HG03432 (cell line): ENCODE results near the gene METTL21C.

ENCODE experiments used
- ATAC-seq: cut with Tn5 transposase; IDR thresholded peaks from one replicate; pipeline ENCODE4 v1.9.1; 2021; ENCODE audit warnings: mild to moderate bottlenecking, moderate library complexity; ENCODE audit not compliant: unreplicated experiment

Gene METTL21C

DNA sequence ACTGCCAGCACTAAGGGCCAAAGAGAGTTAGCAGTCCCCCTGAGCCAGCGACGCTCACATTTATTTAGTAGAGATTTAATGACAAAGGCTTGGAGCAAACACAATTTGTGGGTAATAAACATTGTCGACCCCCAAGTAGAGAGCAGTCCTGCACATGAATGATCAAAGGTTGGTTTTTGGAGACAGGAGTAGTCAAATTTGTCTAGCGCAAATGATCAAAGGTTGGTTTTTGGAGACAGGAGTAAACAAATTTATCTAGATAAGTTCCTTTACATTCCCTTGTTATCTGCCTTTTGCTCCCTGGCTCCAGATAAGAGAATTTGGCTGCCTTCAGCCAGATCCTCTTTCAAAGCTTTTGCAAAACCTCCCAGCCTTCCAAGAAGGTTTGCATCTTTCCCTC lies 26.9 kb downstream of the METTL21C start:
- ATAC-seq = no peak

DNA sequence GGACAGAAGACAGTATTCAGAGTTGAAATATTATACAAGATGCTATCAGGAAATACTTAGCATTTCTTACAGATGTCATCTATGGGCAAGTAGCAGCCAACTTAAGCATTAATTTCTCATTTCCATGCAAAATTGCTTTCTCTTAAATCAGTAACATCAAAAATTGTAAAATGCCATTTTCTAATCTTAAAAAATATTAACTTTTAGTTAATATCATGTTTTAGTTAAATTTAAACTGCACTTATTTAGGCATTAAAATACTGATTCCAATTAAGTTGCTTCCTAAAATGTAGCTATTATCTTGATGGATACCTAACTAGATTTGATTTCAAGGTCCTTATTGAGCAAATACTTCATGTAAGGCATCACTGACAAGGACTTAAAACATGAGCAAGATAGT lies 27.8 kb downstream of the METTL21C start:
- no peak for ATAC-seq

DNA sequence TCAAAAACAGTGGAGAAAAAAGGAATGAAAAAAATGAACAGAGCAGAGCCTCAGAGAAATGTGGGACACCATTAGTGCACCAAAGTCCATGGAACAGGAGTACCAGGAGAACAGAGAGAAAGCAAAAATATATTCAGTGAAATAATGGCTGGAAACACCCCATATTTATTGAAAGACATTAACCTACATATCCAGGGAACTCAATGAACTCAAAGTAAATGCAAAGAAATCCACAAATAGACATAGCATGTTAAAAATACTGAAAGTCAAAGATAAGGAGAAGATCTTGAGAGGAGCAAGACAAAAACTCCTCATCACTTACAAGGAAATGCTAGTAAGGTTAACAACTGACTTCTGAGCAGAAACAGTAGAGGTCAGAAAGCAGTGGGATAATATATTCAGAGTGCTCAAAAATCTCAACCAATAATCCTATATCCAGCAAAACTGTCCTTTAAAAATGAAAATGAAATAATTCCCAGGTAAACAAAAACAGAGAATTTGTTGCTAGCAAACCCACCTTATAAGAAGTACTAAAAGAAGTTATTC lies 35.6 kb downstream of the METTL21C start:
- no peak for ATAC-seq

DNA sequence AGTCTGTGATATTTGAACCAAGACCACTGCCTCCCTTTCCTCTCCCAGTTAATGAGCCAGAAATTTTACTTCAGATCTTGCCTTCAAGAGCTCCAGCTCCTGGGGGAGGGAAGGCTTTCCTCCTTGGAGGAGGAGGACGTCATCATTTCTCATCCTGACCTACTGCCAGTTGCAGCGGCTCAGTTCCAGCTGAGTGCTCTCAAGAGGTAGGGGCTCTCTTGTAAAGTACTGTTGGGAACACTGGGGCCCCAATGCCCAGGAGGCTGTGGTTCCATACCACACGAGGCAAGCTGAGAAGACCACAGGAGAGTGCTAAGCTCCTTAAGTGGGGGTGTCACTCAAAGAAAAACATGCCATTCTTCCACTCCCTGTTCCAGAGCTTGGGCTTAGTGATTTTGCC lies 36.2 kb downstream of the METTL21C start:
- ATAC-seq = no peak

DNA sequence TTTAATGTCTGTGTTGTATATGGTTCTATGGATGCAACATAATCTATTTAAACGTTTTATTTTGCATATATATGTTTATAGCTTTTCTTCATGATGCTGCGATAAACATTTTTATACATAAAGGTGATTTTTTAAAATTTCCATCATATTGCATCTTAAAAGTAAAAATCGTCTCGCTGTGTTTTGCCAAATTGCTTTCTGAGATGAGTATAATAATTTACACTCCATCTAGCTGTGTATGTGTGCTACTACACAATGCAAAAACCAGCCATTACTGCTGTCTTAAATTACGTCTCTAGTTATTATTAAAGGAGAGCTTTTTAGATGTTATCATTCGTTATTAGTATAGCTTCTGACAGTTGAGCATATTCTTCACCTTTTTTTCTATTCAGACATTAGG lies 37.2 kb downstream of the METTL21C start:
- ATAC-seq = no peak

DNA sequence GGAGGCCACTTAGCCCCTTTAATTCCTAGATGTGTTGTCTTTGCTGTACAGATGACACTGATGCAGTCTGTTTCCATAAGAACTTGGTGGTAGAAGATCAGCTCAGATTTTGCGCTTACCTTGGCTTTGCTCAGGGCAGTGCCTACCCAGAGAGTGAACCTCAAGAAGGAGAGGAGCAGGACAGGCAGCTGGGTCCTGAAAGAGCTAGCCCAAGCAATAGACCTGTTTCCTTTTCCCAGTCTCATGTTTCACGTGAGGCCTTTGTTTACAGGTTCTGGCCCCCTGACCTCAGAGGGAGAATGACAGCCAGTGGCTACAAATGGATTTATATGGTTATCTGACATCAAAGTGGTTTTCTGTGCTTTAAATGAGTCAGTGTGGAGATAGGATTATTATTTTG lies 40.1 kb downstream of the METTL21C start:
- no peak for ATAC-seq

DNA sequence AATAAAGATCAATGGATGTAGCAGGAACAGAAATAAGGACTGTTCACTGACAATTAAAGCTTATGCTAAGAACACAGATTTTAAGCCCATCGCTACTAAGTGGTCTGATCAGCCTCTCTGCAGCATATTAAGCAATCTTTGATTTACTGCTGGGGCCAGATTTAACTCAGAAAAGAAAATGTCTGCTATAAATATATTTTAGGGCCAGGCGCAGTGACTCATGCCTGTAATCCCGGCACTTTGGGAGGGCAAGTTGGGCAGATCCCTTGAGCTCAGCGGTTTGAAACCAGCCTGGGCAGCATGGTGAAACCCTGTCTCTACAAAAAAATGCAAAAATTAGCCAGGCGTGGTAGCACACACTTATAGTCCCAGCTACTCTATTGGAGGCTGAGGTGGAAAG lies 43.0 kb downstream of the METTL21C start:
- no peak for ATAC-seq

DNA sequence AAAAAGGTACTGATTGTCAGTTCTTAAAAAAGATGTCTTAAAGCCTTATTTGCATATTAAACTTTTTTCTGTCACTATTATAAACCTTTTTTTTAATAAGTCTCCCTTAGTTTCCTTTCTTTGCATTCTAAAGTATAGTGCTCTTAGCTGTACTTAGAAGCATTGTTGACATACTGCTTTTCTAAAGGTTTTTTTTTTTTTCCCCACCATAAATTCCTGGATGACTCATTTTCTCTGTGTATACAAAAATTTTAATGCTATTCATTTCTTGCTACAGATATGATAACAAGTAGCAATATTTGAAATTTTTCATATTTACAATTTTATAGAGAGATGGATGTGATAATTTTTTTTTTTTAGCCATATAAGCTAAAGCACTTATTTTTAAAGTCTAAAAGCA lies 43.5 kb downstream of the METTL21C start:
- ATAC-seq = no peak

DNA sequence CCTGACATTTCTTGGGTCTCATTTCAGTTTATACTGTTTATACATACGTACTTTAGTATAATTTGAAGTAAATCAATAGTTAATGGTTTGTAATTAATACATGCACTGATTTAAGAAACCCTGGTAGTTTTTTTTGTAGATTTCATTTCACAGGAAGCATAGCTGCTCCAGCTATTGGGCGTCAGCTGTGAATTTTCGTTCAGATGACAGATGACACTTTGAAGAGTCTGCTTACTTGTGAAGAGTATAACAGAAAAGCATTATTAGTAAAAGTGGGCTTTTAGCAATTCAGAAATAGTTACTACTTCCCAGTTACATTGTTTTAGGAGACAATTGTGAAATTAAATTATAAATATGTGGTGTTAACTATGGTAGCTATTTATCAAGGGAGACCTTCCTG lies 44.4 kb downstream of the METTL21C start:
- no peak for ATAC-seq

DNA sequence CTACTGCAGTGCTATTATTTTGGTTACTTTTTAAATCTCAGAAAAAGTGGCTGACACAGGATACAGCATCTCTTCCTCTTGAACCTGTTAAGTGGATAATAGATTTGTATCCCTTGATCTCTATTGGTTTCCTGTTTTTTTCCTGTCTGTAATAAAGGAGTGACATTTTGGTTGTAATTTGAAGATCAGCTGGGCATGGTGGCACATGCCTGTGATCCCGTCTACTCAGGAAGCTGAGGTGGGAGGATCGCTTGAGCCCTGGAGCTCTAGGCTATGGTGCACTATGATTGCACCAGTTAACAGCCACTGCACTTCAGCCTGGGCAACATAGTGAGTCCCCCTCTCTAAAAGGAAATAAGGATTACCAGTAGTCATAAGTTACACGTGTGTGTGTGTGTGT lies 46.8 kb downstream of the METTL21C start:
- ATAC-seq = no peak

DNA sequence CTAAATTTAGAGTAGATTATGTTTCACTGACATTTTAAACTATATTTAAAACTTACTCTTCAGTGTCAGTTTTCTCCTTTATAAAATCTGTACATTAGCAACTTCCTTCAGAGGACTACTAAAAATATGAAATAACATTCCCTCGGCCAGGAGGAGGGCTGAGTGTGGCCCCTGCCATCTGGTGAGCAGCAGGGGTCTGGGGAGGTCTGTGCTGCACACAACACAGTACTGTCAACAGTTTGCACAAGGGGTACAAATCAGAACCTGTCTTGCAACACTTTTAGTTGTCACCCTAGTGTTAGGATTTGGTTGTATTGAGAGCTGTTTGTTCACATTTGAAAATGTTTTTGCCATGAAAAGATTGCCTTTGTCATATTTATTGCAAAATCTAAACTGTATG lies 49.1 kb downstream of the METTL21C start:
- no peak for ATAC-seq

DNA sequence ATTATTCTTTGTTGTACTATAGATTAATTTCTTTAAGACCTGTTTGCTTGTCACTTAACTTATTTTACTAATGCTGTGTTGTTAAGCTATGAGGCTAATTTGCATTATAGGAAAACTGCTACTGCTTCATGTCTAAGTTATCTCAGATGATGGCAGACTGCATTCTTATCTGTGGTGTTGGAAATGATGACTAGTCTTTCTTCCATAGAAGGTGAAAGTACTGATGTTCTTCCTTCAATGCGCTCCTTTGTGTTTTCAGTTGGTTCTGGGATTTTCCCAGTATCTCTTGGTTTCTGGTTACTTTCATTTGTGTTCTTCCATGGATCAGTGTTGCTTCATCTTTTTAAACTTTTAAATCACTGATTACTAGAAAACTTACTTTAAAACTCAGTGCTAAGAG lies 51.2 kb downstream of the METTL21C start:
- ATAC-seq = no peak

DNA sequence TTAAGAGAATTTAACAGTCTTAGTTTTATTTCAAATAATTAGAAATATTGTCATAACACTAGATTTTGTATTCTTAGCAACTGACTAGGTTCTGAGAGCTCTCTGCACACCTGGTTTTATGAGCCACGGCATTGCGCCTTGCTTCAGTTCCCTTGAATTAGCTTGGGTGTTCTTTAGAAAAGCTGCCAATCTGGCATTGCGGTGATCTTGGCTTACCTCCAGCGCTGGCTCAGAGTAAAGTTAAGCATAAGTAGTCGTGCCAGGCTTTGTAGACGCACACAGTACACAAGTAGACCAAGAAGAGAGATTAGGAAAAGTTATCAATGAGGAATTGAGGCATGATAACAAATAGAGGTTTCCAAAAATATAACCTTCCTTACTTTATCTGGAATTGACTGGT lies 52.4 kb downstream of the METTL21C start:
- ATAC-seq = no peak

DNA sequence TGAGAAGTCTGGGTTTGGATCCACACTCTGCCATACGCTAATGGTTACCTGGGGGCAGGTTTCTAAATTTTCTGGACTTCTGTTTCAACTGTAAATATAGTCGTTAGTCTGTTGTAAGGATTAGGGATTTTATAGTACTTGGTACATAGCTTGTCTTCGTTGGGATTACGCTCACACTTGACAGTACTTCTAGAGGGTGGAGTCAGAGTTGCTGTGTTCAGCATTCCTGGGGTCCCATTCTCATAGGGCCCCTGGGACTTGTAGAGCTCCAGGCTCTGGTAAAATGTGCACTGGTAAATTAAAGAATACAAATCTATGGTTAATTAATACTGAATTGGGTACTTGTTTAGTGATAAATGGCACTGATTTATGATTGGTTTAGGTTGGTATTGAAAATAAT lies 52.8 kb downstream of the METTL21C start:
- no peak for ATAC-seq

DNA sequence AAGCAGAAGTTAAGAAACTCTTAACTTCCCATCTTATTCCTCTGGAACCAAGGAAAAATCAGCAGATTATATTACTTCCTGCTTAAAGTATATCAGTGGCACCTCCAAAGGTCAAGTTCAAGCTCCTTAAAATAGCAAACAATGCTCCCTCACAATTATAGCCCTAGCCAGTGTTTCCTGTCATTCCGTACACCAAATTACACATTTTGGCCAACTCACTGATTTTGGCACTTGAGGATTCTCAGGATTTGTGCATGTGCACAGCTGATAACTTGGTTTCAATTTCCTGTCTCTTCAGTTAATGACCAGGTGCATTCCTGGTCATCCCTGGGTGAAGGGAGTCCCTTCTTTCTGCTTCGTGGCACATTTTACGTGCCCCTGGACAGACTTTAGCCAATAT lies 56.1 kb downstream of the METTL21C start:
- ATAC-seq = no peak
